NT2/D1 (cell line): ENCODE data around the gene NFASC.

Source experiments
- SUZ12 ChIP-seq: IDR thresholded peaks from 2 replicates; pipeline ENCODE4 v1.6.1; 2011; ENCODE audit not compliant: insufficient read length, insufficient read depth; ENCODE audit errors: extremely low read depth
- YY1 ChIP-seq: IDR thresholded peaks from 2 replicates; pipeline ENCODE4 v1.6.1; 2011; ENCODE audit not compliant: insufficient read length, insufficient read depth
- ZNF274 ChIP-seq: IDR thresholded peaks from 2 replicates; pipeline ENCODE4 v1.6.1; 2011; ENCODE audit warnings: mild to moderate bottlenecking, low read depth, low read length

GRCh38 chr1:205024679-205025078 lies 154.0 kb downstream of the NFASC start:
- TF ChIP-seq ZNF274 = no peak
- TF ChIP-seq YY1 = no peak
- no peak for TF ChIP-seq SUZ12
